ENCODE data around the gene PDAP1.
"Not testable (repeated sequence)": the region's sequence is repeated elsewhere in the genome, so short reads cannot be mapped to it uniquely, and the experiment has no call there.

The PDAP1 gene

GRCh38 chr7:99387912-99388311, 20.5 kb downstream of the PDAP1 start:
- Histone ChIP-seq H3K4me1 (ENCODE audit: control insufficient read depth, insufficient read depth, low read length, poor library complexity, severe bottlenecking) (peaks cover 26% of the 10 kb centered on the region), H3K27ac (ENCODE audit: insufficient read depth, low read length, poor library complexity, severe bottlenecking) (no peak overlapping the region), H3K9me3 (ENCODE audit: control insufficient read depth, low read length) (no peaks in the 10 kb centered on the region), H3K4me3 (ENCODE audit: insufficient read depth, low read depth, low read length, poor library complexity, severe bottlenecking) (no peak overlapping the region), H3K27me3 (replicated peaks; ENCODE audit: control insufficient read depth, insufficient read depth, low read length, poor library complexity, severe bottlenecking) (no peaks in the 10 kb centered on the region), H3K36me3 (ENCODE audit: control insufficient read depth, insufficient read depth, low read length) (peaks cover 68% of the 10 kb centered on the region)
- DNase-seq = no peak

GRCh38 chr7:99387239-99387635, 21.2 kb downstream of the PDAP1 start:
- H3K36me3 ChIP-seq (ENCODE audit: control insufficient read depth, insufficient read depth, low read length) = peaks cover 68% of the 10 kb centered on the region
- H3K27me3 ChIP-seq (replicated peaks; ENCODE audit: control insufficient read depth, insufficient read depth, low read length, poor library complexity, severe bottlenecking); H3K27ac ChIP-seq (ENCODE audit: insufficient read depth, low read length, poor library complexity, severe bottlenecking); DNase-seq; H3K4me3 ChIP-seq (ENCODE audit: insufficient read depth, low read depth, low read length, poor library complexity, severe bottlenecking); H3K9me3 ChIP-seq (ENCODE audit: control insufficient read depth, low read length): not testable (repeated sequence)
- peaks cover 20% of the 10 kb centered on the region for H3K4me1 ChIP-seq (ENCODE audit: control insufficient read depth, insufficient read depth, low read length, poor library complexity, severe bottlenecking)

- Histone ChIP-seq H3K4me3 (ENCODE audit: insufficient read depth, low read depth, low read length, poor library complexity, severe bottlenecking) (no peak overlapping the region), H3K4me1 (ENCODE audit: control insufficient read depth, insufficient read depth, low read length, poor library complexity, severe bottlenecking) (peaks cover 21% of the 10 kb centered on the region), H3K9me3 (ENCODE audit: control insufficient read depth, low read length) (no peaks in the 10 kb centered on the region), H3K36me3 (ENCODE audit: control insufficient read depth, insufficient read depth, low read length) (peaks cover 67% of the 10 kb centered on the region), H3K27ac (ENCODE audit: insufficient read depth, low read length, poor library complexity, severe bottlenecking) (peak overlapping the region; percentile 32), H3K27me3 (replicated peaks; ENCODE audit: control insufficient read depth, insufficient read depth, low read length, poor library complexity, severe bottlenecking) (no peaks in the 10 kb centered on the region)
- DNase-seq = no peak
These were observed 21.7 kb downstream of the PDAP1 start for GRCh38 chr7:99386584-99387238.

DNA sequence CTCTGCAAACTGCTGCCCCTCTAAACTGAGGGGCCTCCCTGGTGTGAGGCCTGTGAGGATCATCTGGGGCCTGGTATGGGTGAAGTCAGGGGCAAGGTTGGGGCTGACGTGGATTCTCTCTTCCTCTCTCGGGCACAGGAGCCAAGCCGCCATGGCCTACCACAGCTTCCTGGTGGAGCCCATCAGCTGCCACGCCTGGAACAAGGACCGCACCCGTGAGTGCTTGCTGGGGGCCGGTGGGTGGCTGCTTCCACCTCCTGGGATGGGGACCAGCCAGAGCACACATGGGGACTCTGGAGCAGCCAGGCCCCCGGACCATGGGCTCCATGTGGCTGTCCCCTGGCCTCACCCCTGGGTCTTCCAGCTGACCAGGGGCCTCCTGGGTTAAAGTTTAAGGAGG, 22.8 kb downstream of the PDAP1 start:
- DNase-seq = no peak
- Histone ChIP-seq H3K9me3 (ENCODE audit: control insufficient read depth, low read length) (no peaks in the 10 kb centered on the region), H3K27me3 (replicated peaks; ENCODE audit: control insufficient read depth, insufficient read depth, low read length, poor library complexity, severe bottlenecking) (no peaks in the 10 kb centered on the region), H3K4me3 (ENCODE audit: insufficient read depth, low read depth, low read length, poor library complexity, severe bottlenecking) (no peak overlapping the region), H3K4me1 (ENCODE audit: control insufficient read depth, insufficient read depth, low read length, poor library complexity, severe bottlenecking) (peaks cover 32% of the 10 kb centered on the region), H3K36me3 (ENCODE audit: control insufficient read depth, insufficient read depth, low read length) (peaks cover 56% of the 10 kb centered on the region), H3K27ac (ENCODE audit: insufficient read depth, low read length, poor library complexity, severe bottlenecking) (peak overlapping the region; percentile 57)

- no peak for DNase-seq
- H3K27me3 ChIP-seq (replicated peaks; ENCODE audit: control insufficient read depth, insufficient read depth, low read length, poor library complexity, severe bottlenecking) = no peaks in the 10 kb centered on the region
- H3K4me3 ChIP-seq (ENCODE audit: insufficient read depth, low read depth, low read length, poor library complexity, severe bottlenecking) = no peak overlapping the region
- H3K36me3 ChIP-seq (ENCODE audit: control insufficient read depth, insufficient read depth, low read length) = peaks cover 45% of the 10 kb centered on the region
- H3K9me3 ChIP-seq (ENCODE audit: control insufficient read depth, low read length) = no peaks in the 10 kb centered on the region
- H3K27ac ChIP-seq (ENCODE audit: insufficient read depth, low read length, poor library complexity, severe bottlenecking) = peak overlapping the region; percentile 43
- H3K4me1 ChIP-seq (ENCODE audit: control insufficient read depth, insufficient read depth, low read length, poor library complexity, severe bottlenecking) = peaks cover 42% of the 10 kb centered on the region
These were observed 23.9 kb downstream of the PDAP1 start for GRCh38 chr7:99384523-99384922.

DNA sequence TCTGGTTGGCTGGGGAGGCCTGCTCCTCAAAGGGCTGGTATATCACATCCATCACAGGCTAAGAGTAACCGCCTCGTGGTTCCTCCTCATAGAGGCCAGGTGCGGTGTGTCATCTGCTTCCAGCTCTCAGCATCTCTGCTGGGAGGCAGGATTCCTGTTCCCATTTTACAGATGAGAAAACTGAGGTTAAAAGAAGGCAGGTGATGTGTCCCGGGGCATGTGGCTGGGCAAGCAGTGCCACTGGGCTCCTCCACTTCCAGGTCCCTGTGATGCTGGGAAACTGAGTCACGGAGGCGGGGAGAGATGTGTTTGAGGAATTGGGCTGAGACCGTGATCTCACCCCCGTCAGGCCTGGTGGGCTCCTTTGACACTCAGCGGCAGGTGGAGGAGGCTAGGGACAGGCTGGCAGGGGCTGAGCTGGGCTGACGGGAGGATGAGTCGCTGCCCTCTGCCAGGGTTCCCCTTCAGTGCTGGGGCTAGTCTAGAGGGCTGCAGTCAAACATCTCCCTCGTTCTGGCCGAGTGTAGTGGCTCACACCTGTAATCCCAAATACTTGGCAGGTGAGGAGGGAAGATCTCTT, 24.5 kb downstream of the PDAP1 start:
- peaks cover 40% of the 10 kb centered on the region for H3K36me3 ChIP-seq (ENCODE audit: control insufficient read depth, insufficient read depth, low read length)
- peak overlapping the region; percentile 43 for H3K27ac ChIP-seq (ENCODE audit: insufficient read depth, low read length, poor library complexity, severe bottlenecking)
- H3K4me3 ChIP-seq (ENCODE audit: insufficient read depth, low read depth, low read length, poor library complexity, severe bottlenecking) = no peak overlapping the region
- H3K27me3 ChIP-seq (replicated peaks; ENCODE audit: control insufficient read depth, insufficient read depth, low read length, poor library complexity, severe bottlenecking) = no peaks in the 10 kb centered on the region
- DNase-seq = no peak
- H3K9me3 ChIP-seq (ENCODE audit: control insufficient read depth, low read length) = no peaks in the 10 kb centered on the region
- H3K4me1 ChIP-seq (ENCODE audit: control insufficient read depth, insufficient read depth, low read length, poor library complexity, severe bottlenecking) = peaks cover 49% of the 10 kb centered on the region

DNA sequence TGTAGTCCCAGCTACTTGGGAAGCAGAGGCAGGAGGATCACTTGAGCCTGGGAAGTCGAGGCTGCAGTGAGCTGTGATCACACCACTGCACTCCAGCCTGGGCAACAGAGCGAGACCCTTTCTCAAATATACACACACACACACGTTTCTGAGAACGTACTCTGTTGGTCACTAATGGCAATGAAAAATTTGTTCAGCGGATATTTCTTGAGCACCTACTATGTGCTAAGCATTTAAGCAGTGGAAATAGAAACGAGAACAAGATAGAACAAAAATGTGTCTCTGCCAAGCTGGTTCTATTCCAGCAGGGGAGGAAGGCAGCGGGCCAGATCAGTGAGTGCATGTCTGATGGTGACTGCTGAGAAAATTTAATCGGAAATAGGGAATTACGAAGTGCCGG, 25.2 kb downstream of the PDAP1 start:
- Histone ChIP-seq H3K36me3 (ENCODE audit: control insufficient read depth, insufficient read depth, low read length) (peaks cover 38% of the 10 kb centered on the region), H3K4me3 (ENCODE audit: insufficient read depth, low read depth, low read length, poor library complexity, severe bottlenecking) (no peak overlapping the region), H3K27me3 (replicated peaks; ENCODE audit: control insufficient read depth, insufficient read depth, low read length, poor library complexity, severe bottlenecking) (no peaks in the 10 kb centered on the region), H3K4me1 (ENCODE audit: control insufficient read depth, insufficient read depth, low read length, poor library complexity, severe bottlenecking) (peaks cover 50% of the 10 kb centered on the region), H3K27ac (ENCODE audit: insufficient read depth, low read length, poor library complexity, severe bottlenecking) (peak overlapping the region; percentile 43), H3K9me3 (ENCODE audit: control insufficient read depth, low read length) (no peaks in the 10 kb centered on the region)
- no peak for DNase-seq

- Histone ChIP-seq H3K27me3 (replicated peaks; ENCODE audit: control insufficient read depth, insufficient read depth, low read length, poor library complexity, severe bottlenecking) (no peaks in the 10 kb centered on the region), H3K27ac (ENCODE audit: insufficient read depth, low read length, poor library complexity, severe bottlenecking) (peak overlapping the region; percentile 60), H3K36me3 (ENCODE audit: control insufficient read depth, insufficient read depth, low read length) (peaks cover 33% of the 10 kb centered on the region), H3K9me3 (ENCODE audit: control insufficient read depth, low read length) (no peaks in the 10 kb centered on the region), H3K4me3 (ENCODE audit: insufficient read depth, low read depth, low read length, poor library complexity, severe bottlenecking) (no peak overlapping the region), H3K4me1 (ENCODE audit: control insufficient read depth, insufficient read depth, low read length, poor library complexity, severe bottlenecking) (peaks cover 52% of the 10 kb centered on the region)
- no peak for DNase-seq
These were observed 26.7 kb downstream of the PDAP1 start for GRCh38 chr7:99381664-99382075.

GRCh38 chr7:99380823-99381663, 27.4 kb downstream of the PDAP1 start:
- peaks cover 27% of the 10 kb centered on the region for H3K36me3 ChIP-seq (ENCODE audit: control insufficient read depth, insufficient read depth, low read length)
- H3K27me3 ChIP-seq (replicated peaks; ENCODE audit: control insufficient read depth, insufficient read depth, low read length, poor library complexity, severe bottlenecking) = no peaks in the 10 kb centered on the region
- H3K27ac ChIP-seq (ENCODE audit: insufficient read depth, low read length, poor library complexity, severe bottlenecking) = peak overlapping the region; percentile 98
- no peaks in the 10 kb centered on the region for H3K9me3 ChIP-seq (ENCODE audit: control insufficient read depth, low read length)
- peaks cover 52% of the 10 kb centered on the region for H3K4me1 ChIP-seq (ENCODE audit: control insufficient read depth, insufficient read depth, low read length, poor library complexity, severe bottlenecking)
- peak overlapping the region; percentile 35 for H3K4me3 ChIP-seq (ENCODE audit: insufficient read depth, low read depth, low read length, poor library complexity, severe bottlenecking)
- DNase-seq = peak; percentile 90 to 92 (median 92)

All from effector memory CD4-positive, alpha-beta T cell (primary cell).